ENCODE results near the gene SH3BGRL.
A peak's percentile ranks its signal among the peaks of the same experiment; 100 is the strongest.

Gene SH3BGRL

DNA sequence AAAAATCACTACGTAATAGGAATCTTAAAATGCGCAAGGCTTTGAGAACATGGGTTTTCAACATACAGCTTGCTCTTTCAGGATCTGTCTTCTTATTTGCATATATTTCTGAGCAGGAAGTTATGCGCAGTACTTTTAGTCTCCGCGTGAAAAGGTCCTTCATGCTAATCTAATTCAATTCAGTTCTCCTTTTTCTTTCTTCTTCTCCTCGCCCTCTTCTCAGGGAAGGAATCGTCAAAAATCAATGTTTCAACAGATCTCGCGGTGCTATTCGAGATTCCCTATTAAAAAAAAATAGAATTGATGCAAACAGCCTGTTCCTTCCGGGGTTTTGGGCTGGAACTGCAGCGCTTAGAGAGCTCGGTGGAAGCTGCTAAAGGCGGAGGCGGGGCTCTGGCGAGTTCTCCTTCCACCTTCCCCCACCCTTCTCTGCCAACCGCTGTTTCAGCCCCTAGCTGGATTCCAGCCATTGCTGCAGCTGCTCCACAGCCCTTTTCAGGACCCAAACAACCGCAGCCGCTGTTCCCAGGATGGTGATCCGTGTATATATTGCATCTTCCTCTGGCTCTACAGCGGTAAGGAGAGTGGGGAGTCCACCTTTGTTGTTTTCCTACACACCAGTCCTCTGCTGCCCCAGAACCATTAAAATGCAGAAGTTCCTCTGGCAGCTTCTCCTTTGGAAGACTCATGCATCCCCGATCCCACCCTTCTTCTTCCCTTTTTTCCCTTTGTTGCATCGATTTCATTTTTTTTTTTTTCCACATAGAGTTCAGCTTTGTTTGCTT lies at the start of gene SH3BGRL, which contains the start of gene HMGN5:
Gene SH3BGRL, plus strand, starts transcription at position 432 of the 785 bp plus-strand sequence. Its CDS starts 99 bp downstream, at position 531.
Gene HMGN5, minus strand, starts transcription at position 243 of the 785 bp plus-strand sequence. CDS start 80,364 bp downstream, outside the sequence.
- peak; percentile 89 to 93 for DNase-seq (ENCODE audit: low read depth in 2 of 2)
- TF ChIP-seq, protein P1, sequence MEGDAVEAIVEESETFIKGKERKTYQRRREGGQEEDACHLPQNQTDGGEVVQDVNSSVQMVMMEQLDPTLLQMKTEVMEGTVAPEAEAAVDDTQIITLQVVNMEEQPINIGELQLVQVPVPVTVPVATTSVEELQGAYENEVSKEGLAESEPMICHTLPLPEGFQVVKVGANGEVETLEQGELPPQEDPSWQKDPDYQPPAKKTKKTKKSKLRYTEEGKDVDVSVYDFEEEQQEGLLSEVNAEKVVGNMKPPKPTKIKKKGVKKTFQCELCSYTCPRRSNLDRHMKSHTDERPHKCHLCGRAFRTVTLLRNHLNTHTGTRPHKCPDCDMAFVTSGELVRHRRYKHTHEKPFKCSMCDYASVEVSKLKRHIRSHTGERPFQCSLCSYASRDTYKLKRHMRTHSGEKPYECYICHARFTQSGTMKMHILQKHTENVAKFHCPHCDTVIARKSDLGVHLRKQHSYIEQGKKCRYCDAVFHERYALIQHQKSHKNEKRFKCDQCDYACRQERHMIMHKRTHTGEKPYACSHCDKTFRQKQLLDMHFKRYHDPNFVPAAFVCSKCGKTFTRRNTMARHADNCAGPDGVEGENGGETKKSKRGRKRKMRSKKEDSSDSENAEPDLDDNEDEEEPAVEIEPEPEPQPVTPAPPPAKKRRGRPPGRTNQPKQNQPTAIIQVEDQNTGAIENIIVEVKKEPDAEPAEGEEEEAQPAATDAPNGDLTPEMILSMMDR (IDR thresholded peaks at IDR 0.05; ENCODE audit: low read depth, low read length) = no peak
- H3K4me3 ChIP-seq (replicated peaks in 1 of 2; ENCODE audit: low read depth in 2 of 2, low read length in 2 of 2) = peak within 1 kb of the TSS; percentile 61 to 72

DNA sequence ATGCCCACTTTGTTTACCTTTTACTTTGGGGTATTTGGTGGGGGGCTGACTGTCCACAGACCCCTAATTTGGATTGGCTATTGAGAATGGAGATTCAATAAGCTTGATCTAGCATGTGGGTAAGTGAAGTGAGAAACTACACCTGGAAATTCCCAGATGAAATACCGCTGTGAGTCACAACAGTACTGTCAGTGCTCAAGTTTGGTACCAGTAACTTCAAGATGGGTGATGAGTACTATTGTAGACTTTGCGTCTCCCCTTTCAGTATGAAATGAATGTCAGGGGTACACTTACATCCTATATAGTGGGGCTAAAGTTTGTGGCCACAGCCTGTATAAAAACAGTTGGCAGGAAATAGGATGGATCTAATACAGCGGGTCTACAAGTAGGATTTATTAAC lies 33.5 kb upstream of the SH3BGRL start:
- DNase-seq (ENCODE audit: low read depth in 2 of 2) = no peak
- H3K4me3 ChIP-seq (replicated peaks in 1 of 2; ENCODE audit: low read depth in 2 of 2, low read length in 2 of 2) = no peak overlapping the region
- TF ChIP-seq, protein P1 (IDR thresholded peaks at IDR 0.05; ENCODE audit: low read depth, low read length) = no peak

DNA sequence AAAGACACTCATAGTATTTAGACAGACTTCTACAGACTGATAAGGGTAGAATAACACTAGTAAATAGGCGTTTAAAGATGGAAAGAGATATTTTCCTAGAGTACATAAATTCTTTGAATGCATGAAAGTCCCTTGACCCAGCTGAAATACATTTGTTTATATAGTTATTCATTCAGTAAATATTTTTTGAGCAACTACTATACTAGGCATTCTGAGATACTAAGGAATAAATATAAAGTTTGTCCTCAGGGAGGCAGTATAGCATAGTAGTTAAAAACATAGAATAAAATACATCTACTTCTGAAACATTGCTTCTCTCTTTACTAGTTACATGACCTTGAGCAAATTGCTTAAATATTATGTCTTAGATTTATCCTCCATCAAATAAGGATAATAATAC lies 27.6 kb upstream of the SH3BGRL start:
- H3K4me3 ChIP-seq (replicated peaks in 1 of 2; ENCODE audit: low read depth in 2 of 2, low read length in 2 of 2) = no peak overlapping the region
- DNase-seq (ENCODE audit: low read depth in 2 of 2) = peak; percentile 35 to 62
- TF ChIP-seq, protein P1 (IDR thresholded peaks at IDR 0.05; ENCODE audit: low read depth, low read length) = no peak

DNA sequence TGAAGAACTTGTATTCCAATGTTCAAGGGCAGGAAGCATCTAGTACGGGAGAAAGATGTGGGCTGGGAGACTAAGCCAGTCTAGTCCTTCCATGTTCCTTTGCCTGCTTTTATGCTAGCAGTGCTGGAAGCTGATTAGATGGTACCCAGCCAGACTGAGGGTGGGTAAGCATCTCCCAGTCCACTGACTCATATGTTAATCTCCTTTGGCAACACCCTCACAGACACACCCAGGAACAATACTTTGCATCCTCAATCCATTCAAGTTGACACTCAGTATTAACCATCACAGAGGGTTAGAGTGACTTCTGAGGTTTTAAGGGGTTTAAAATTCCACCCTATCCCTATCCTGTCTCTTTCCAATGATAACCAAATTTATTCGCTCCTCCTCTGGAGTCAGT lies 6.6 kb upstream of the SH3BGRL start:
- no peak overlapping the region for H3K4me3 ChIP-seq (replicated peaks in 1 of 2; ENCODE audit: low read depth in 2 of 2, low read length in 2 of 2)
- TF ChIP-seq, protein P1 (IDR thresholded peaks at IDR 0.05; ENCODE audit: low read depth, low read length) = no peak
- DNase-seq (ENCODE audit: low read depth in 2 of 2) = no peak

DNA sequence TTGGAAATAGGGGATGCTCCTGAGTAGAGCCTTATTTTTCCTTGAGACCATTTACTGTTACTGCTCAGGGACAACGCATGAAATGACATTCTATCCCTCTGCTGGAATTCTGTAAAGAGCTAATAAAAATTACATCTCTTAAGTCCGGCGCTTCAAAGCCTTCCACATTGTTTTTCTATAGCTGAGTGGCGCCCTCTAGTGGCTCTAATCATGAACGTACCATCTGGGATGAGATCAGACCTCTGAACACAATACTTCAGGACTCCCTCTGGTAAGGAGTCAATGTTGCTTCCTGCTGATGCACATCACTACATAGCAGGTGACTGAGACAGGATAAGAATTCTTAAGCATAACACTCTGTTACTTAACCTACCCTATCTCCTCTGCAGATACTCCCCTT lies 6.2 kb upstream of the SH3BGRL start:
- no peak overlapping the region for H3K4me3 ChIP-seq (replicated peaks in 1 of 2; ENCODE audit: low read depth in 2 of 2, low read length in 2 of 2)
- DNase-seq (ENCODE audit: low read depth in 2 of 2) = peak; percentile 67 to 70
- TF ChIP-seq, protein P1 (IDR thresholded peaks at IDR 0.05; ENCODE audit: low read depth, low read length) = peak; percentile 53

DNA sequence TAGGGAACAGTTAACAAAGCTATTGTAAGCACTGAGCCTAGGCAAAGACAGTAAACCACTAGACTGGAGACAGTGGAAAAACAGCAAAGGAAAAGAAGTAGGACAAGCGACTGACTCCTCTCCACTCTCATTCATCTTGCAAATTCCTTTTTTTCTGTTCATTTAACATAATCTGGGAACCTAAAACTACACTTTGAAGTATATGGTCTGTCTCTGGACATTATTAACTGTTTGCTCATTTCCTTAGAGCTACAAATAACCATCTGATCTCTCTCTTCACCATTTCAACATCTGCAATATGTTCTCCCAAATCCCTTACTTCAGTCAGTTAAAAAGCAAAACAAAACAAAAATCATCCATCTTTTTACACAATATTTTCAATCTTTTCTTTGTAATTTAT lies 831 bp upstream of the SH3BGRL start:
- DNase-seq (ENCODE audit: low read depth in 2 of 2) = peak; percentile 3 to 48
- TF ChIP-seq, protein P1 (IDR thresholded peaks at IDR 0.05; ENCODE audit: low read depth, low read length) = no peak

More for the DNA sequence above, 831 bp upstream of the SH3BGRL start:
- H3K4me3 ChIP-seq (replicated peaks in 1 of 2; ENCODE audit: low read depth in 2 of 2, low read length in 2 of 2) = peak overlapping the region; percentile 61 to 72
